H1 (cell line): Measurements from ENCODE around the gene PDK2. TPM values are rescaled to one million over a fixed set of nuclear protein-coding genes. Genes with fewer than 3 reads are reported as not detected.
A peak's percentile ranks its signal among the peaks of the same experiment; 100 is the strongest.

ENCODE experiments used
- BACH1 ChIP-seq: IDR thresholded peaks from 2 replicates; pipeline ENCODE4 v1.6.1; 2012; ENCODE audit warnings: low read length, improper control_type of control experiment
- CBX8 ChIP-seq: fragments of 300-800, 300-1000 bp; sonication (generic); IDR thresholded peaks from 2 replicates; pipeline ENCODE4 v1.7.1; 2016; ENCODE audit warnings: low read depth, low read length, borderline replicate concordance
- CEBPB ChIP-seq: IDR thresholded peaks from 2 replicates; pipeline ENCODE4 v1.6.1; 2012; ENCODE audit warnings: low read depth, low read length
- CREB1 ChIP-seq: IDR thresholded peaks from 2 replicates; pipeline ENCODE4 v1.6.1; 2012; ENCODE audit warnings: inconsistent platforms
- FOSL1 ChIP-seq: IDR thresholded peaks from 2 replicates; pipeline ENCODE4 v1.6.1; 2011; ENCODE audit warnings: mild to moderate bottlenecking, low read depth, low read length, moderate library complexity; ENCODE audit not compliant: insufficient read depth
- HDAC2 ChIP-seq, 2 experiments: fragments of 300-600 bp in 1 of 2; sonication (generic) in 1 of 2; IDR thresholded peaks; 2 replicates each; pipeline ENCODE4 v1.6.1; 2011 to 2012; ENCODE audit warnings: low read depth in 2 of 2, low read length in 2 of 2, mild to moderate bottlenecking in 2 of 2, moderate library complexity in 2 of 2, borderline replicate concordance in 1 of 2, inconsistent platforms in 1 of 2
- HDAC6 ChIP-seq: IDR thresholded peaks from one replicate; pipeline ENCODE4 v1.7.1; 2012; ENCODE audit warnings: low read depth, mild to moderate bottlenecking, inconsistent platforms, low read length, moderate library complexity
- JUN ChIP-seq: IDR thresholded peaks from 2 replicates; pipeline ENCODE4 v1.6.1; 2011; ENCODE audit warnings: low read depth, mild to moderate bottlenecking, improper control_type of control experiment, low read length
- NANOG ChIP-seq: IDR thresholded peaks from 2 replicates; pipeline ENCODE4 v1.6.1; 2011; ENCODE audit warnings: low read length, low read depth, mild to moderate bottlenecking, inconsistent platforms; ENCODE audit not compliant: insufficient read depth, poor library complexity, severe bottlenecking
- PHF8 ChIP-seq: fragments of 200-600 bp; sonication (generic); conservative IDR thresholded peaks from 2 replicates; pipeline ENCODE4 v1.7.1; 2012; ENCODE audit warnings: low read depth, mild to moderate bottlenecking, inconsistent platforms, low read length, moderate library complexity
- POLR2A ChIP-seq, 2 experiments: IDR thresholded peaks; 1 replicate in 1 of 2; 2 replicates in 1 of 2; pipeline ENCODE4 v1.6.1; 2011; ENCODE audit warnings: low read depth in 2 of 2, low read length in 2 of 2, mild to moderate bottlenecking in 2 of 2; ENCODE audit errors: control extremely low read depth in 1 of 2
- RAD21 ChIP-seq, 2 experiments: IDR thresholded peaks in 1 of 2; conservative IDR thresholded peaks in 1 of 2; 2 replicates each; pipeline ENCODE4 v1.6.1; 2011; ENCODE audit warnings: low read depth in 2 of 2, low read length in 2 of 2, improper control_type of control experiment in 1 of 2, inconsistent platforms in 1 of 2, mild to moderate bottlenecking in 1 of 2, moderate library complexity in 1 of 2
- RFX5 ChIP-seq: IDR thresholded peaks from 2 replicates; pipeline ENCODE4 v1.6.1; 2011; ENCODE audit warnings: low read depth, low read length, improper control_type of control experiment, borderline replicate concordance
- SIN3A ChIP-seq, 2 experiments: IDR thresholded peaks in 1 of 2; conservative IDR thresholded peaks in 1 of 2; 2 replicates each; pipeline ENCODE4 v1.6.1; 2011 to 2012; ENCODE audit warnings: low read length in 2 of 2, improper control_type of control experiment in 1 of 2, low read depth in 1 of 2, mild to moderate bottlenecking in 1 of 2
- SP2 ChIP-seq: IDR thresholded peaks from 2 replicates; pipeline ENCODE4 v1.6.1; 2012; ENCODE audit warnings: mild to moderate bottlenecking, low read length, inconsistent platforms
- SUZ12 ChIP-seq: fragments of 200-600 bp; sonication (generic); IDR thresholded peaks from 2 replicates; pipeline ENCODE4 v1.6.1; 2012; ENCODE audit warnings: mild to moderate bottlenecking, inconsistent platforms, low read length, moderate library complexity, mixed read lengths
- TBP ChIP-seq: IDR thresholded peaks from 2 replicates; pipeline ENCODE4 v1.6.1; 2011; ENCODE audit warnings: low read depth, low read length, improper control_type of control experiment
- TCF12 ChIP-seq: IDR thresholded peaks from 2 replicates; pipeline ENCODE4 v1.6.1; 2011; ENCODE audit warnings: low read depth, mild to moderate bottlenecking, low read length
- polyA plus RNA-seq, 7 experiments: library from polyadenylated mRNA; depleted of rRNA in 3 of 7; stranded (reverse) in 5 of 7; unstranded in 2 of 7; fragments of >200 nt in 5 of 7; fragments of 200-250 nt in 2 of 7; gene quantifications; 1 replicate in 5 of 7; 2 replicates in 1 of 7; 4 replicates in 1 of 7; pipeline versions ENCODE4 v1.2.1 to v1.2.3, GENCODE V29; 2011 to 2013; ENCODE audit warnings: missing spikeins in 2 of 7, mixed read lengths in 2 of 7
- total RNA-seq: library from RNA; stranded (reverse); fragmentation: NEBNext Ultra II Directional; extraction: Animal tissue kit (Norgen Biotek cat#: 25700); gene quantifications from 2 replicates; pipeline ENCODE4 v1.2.1, GENCODE V29; 2021
- TF ChIP-seq, protein P1 (sequence below): IDR thresholded peaks from 2 replicates; pipeline ENCODE4 v1.6.1; 2012; ENCODE audit warnings: inconsistent platforms
- TF ChIP-seq, protein P2 (sequence below): IDR thresholded peaks from 2 replicates; pipeline ENCODE4 v1.6.1; 2012; ENCODE audit warnings: inconsistent platforms
- TF ChIP-seq, protein P3 (sequence below): IDR thresholded peaks from 2 replicates; pipeline ENCODE4 v1.6.1; 2012; ENCODE audit warnings: low read length, inconsistent platforms

PDK2 gene
- total and polyA plus RNA-seq, 2 of the 8 experiments (the other 6 are each of a cell fraction or from before 2014, with no cell fraction given) = 18.3 to 121 TPM

DNA sequence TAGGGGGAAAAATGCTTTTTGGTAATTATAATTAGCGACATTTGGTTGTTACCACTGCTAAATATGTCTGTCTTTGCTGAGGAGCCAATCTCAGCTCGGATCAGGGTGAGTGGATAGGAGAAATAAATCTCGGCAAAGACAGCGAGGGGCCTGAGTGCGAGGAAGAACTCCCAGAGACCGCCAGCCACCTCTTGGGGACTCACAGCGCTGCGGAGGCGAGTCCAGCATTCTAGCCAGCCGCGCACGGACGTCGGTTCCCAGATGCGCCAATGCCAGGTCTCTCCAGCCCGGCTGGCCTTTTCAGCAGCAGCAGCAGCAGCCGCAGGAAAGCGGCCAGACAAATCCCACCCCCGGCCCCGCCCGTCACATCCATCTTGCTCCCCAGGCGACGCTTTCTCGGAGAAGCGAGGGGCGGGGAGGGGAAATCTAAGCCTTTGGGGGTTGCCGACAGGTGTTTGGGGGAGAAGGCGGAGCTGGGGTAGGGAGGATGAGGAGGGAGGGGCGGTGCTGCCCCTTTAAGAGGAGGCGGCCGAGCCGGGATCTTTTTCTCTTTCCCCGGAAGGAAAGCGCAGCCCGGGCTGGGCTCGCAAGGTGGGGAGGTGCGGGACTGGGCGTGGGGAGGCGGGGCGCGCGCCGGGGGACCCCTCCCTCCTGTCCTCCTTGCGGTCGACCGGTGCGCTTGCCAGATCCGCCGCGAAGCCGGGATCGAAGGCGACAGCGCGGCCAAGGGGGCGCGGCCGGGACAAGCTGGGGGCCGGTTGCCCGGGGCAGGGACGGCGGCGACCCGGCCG, 39.5 kb upstream of the PDK2 start, which contains the start of gene ITGA3 (continued):
- TF ChIP-seq BACH1 (no peak), NANOG (no peak), FOSL1 (no peak), CEBPB (no peak), CREB1 (no peak), JUN (no peak), PHF8 (no peak), SUZ12 (no peak), HDAC2 (IDR thresholded peaks at IDR 0.05; ENCODE audit: borderline replicate concordance in 1 of 2, low read depth in 2 of 2, low read length in 2 of 2) (0 out of 4 replicates have a peak, but pooled peaks have one; percentile 7 to 57), RAD21 (IDR thresholded peaks at IDR 0.05 in 1 of 2, conservative IDR thresholded peaks at IDR 0.05 in 1 of 2; ENCODE audit: low read depth in 2 of 2, low read length in 2 of 2) (no peak), TBP (no peak), TCF12 (no peak), POLR2A (IDR thresholded peaks at IDR 0.05; ENCODE audit: control extremely low read depth in 1 of 2, low read depth in 2 of 2, low read length in 2 of 2) (no peak), RFX5 (no peak), CBX8 (no peak), SIN3A (conservative IDR thresholded peaks at IDR 0.05 in 1 of 2, IDR thresholded peaks at IDR 0.05 in 1 of 2; ENCODE audit: low read depth in 1 of 2, low read length in 2 of 2) (no peak; a peak in 1 of 4 replicates), HDAC6 (no peak), SP2 (no peak)
- TF ChIP-seq, protein P1, sequence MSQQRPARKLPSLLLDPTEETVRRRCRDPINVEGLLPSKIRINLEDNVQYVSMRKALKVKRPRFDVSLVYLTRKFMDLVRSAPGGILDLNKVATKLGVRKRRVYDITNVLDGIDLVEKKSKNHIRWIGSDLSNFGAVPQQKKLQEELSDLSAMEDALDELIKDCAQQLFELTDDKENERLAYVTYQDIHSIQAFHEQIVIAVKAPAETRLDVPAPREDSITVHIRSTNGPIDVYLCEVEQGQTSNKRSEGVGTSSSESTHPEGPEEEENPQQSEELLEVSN = peak; percentile 27; the same call in 1 of the 2 replicates
- TF ChIP-seq, protein P2, sequence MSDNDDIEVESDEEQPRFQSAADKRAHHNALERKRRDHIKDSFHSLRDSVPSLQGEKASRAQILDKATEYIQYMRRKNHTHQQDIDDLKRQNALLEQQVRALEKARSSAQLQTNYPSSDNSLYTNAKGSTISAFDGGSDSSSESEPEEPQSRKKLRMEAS = no peak; the same call in 1 of the 2 replicates
- TF ChIP-seq, protein P3, sequence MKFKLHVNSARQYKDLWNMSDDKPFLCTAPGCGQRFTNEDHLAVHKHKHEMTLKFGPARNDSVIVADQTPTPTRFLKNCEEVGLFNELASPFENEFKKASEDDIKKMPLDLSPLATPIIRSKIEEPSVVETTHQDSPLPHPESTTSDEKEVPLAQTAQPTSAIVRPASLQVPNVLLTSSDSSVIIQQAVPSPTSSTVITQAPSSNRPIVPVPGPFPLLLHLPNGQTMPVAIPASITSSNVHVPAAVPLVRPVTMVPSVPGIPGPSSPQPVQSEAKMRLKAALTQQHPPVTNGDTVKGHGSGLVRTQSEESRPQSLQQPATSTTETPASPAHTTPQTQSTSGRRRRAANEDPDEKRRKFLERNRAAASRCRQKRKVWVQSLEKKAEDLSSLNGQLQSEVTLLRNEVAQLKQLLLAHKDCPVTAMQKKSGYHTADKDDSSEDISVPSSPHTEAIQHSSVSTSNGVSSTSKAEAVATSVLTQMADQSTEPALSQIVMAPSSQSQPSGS = no peak
